OCI-LY7 (cell line): ENCODE data around the gene LRRK1. TPM values are rescaled to one million over a fixed set of nuclear protein-coding genes. Genes with fewer than 3 reads are reported as not detected.

ENCODE experiments used
- BruUV-seq: library from RNA; stranded (reverse); fragments of 400-500 nt; replicated peaks from 2 replicates; lab custom pipeline; 2021; lab: Mats Ljungman, UMichigan
- CTCF ChIA-PET: fragments of 300-600 bp; sonication (Branson Sonifier 250); formaldehyde crosslinking; loops from one replicate; lab custom pipeline; 2022; ENCODE audit warnings: antibody characterized with exemption; ENCODE audit not compliant: unreplicated experiment; lab: Charles Lee
- POLR2A ChIA-PET: fragments of 300-600 bp; sonication (Branson Sonifier 250); formaldehyde crosslinking; loops from one replicate; lab custom pipeline; 2022; ENCODE audit warnings: antibody characterized with exemption; lab: Charles Lee
- DNase-seq: peaks from one replicate; pipeline ENCODE4 v3.0.0-alpha.2; 2015; ENCODE audit warnings: low spot score
- H2AFZ ChIP-seq: fragments of 200-600 bp; sonication (generic), shearing (Covaris generic); 2 replicates; pipeline ENCODE4 v1.6.1; 2014; ENCODE audit warnings: mild to moderate bottlenecking, antibody characterized with exemption, low read length, moderate library complexity
- H3K27ac ChIP-seq: fragments of 200-600 bp; sonication (generic); 2 replicates; pipeline ENCODE4 v1.5.1; 2014; ENCODE audit warnings: mixed run types, low read depth, mild to moderate bottlenecking, moderate library complexity, low read length, inconsistent platforms; ENCODE audit not compliant: poor library complexity, severe bottlenecking
- H3K36me3 ChIP-seq: fragments of 200-600 bp; sonication (generic); 2 replicates; pipeline ENCODE4 v1.6.1; 2014; ENCODE audit warnings: mild to moderate bottlenecking, antibody characterized with exemption, low read length, moderate library complexity, mixed read lengths; ENCODE audit not compliant: insufficient read depth
- H3K4me1 ChIP-seq: fragments of 200-600 bp; sonication (generic); 2 replicates; pipeline ENCODE4 v1.5.1; 2014; ENCODE audit warnings: mild to moderate bottlenecking, low read length; ENCODE audit not compliant: insufficient read depth, poor library complexity, severe bottlenecking
- H3K4me2 ChIP-seq: fragments of 200-600 bp; sonication (generic); 2 replicates; pipeline ENCODE4 v1.6.1; 2014; ENCODE audit warnings: mild to moderate bottlenecking, low read length
- H3K4me3 ChIP-seq: fragments of 200-600 bp; sonication (generic); 2 replicates; pipeline ENCODE4 v1.5.1; 2014; ENCODE audit warnings: mild to moderate bottlenecking, low read depth, low read length; ENCODE audit not compliant: poor library complexity, severe bottlenecking
- H3K79me2 ChIP-seq: fragments of 200-600 bp; sonication (generic); 2 replicates; pipeline ENCODE4 v1.6.1; 2016; ENCODE audit warnings: low read depth, mild to moderate bottlenecking, low read length, moderate library complexity, mixed read lengths; ENCODE audit not compliant: insufficient read depth
- H3K9me2 ChIP-seq: fragments of 200-600 bp; sonication (generic); 2 replicates; pipeline ENCODE4 v1.6.1; 2016; ENCODE audit warnings: mild to moderate bottlenecking, low read length, mixed read lengths; ENCODE audit not compliant: insufficient read depth
- H3K9me3 ChIP-seq: fragments of 200-600 bp; sonication (generic); 2 replicates; pipeline ENCODE4 v1.6.1; 2014; ENCODE audit warnings: mild to moderate bottlenecking, mixed run types, low read length, mixed read lengths
- H4K20me1 ChIP-seq: fragments of 200-600 bp; sonication (generic); 2 replicates; pipeline ENCODE4 v1.6.1; 2014; ENCODE audit warnings: mild to moderate bottlenecking, antibody characterized with exemption, low read length, moderate library complexity, mixed read lengths; ENCODE audit not compliant: insufficient read depth
- CTCF ChIP-seq: fragments of 200-600 bp; sonication (generic); conservative IDR thresholded peaks from 2 replicates; pipeline ENCODE4 v1.5.1; 2014; ENCODE audit warnings: mild to moderate bottlenecking, antibody characterized with exemption, low read length, moderate library complexity, mixed read lengths
- EZH2phosphoT487 ChIP-seq: fragments of 200-600 bp; sonication (generic); IDR thresholded peaks from 2 replicates; pipeline ENCODE4 v1.6.1; 2018; ENCODE audit warnings: low read depth, borderline replicate concordance, mild to moderate bottlenecking, mixed run types, antibody characterized with exemption, low read length, moderate library complexity, mixed read lengths
- intact Hi-C: fragments of 100-400 bp; cut with micrococcal nuclease; formaldehyde crosslinking; loops from one replicate; pipeline ENCODE4 v1.10.0; 2022; ENCODE audit not compliant: unreplicated experiment
- total RNA-seq, 2 experiments: library from RNA; depleted of rRNA in 1 of 2; stranded (reverse); fragments of >200 nt in 1 of 2; shearing (Covaris generic) in 1 of 2; gene quantifications; 2 replicates each; pipeline ENCODE4 v1.2.3, GENCODE V29; 2014 to 2022

LRRK1 gene
- total RNA-seq, 2 experiments from 2014 or later, result 92.3 to 233 TPM

GRCh38 chr15:101053261-101053660, 134.1 kb downstream of the LRRK1 start:
- ChIA-PET POLR2A (no interaction called here), CTCF (no interaction called here)
- Histone ChIP-seq H3K27ac (no peak overlapping the region), H4K20me1 (no peaks in the 10 kb centered on the region), H3K4me2 (no peak overlapping the region), H3K9me3 (no peaks in the 10 kb centered on the region), H3K36me3 (peaks cover 100% of the 10 kb centered on the region), H3K79me2 (no peaks in the 10 kb centered on the region), H3K9me2 (no peaks in the 10 kb centered on the region), H2AFZ (no peak overlapping the region), H3K4me1 (no peaks in the 10 kb centered on the region), H3K4me3 (no peak overlapping the region)
- intact Hi-C loops, result no loop called here
- TF ChIP-seq EZH2phosphoT487 (no peak), CTCF (no peak)
- DNase-seq, result no peak
- no TSS peak for BruUV-seq

- Histone ChIP-seq H3K4me2 (no peak overlapping the region), H3K9me2 (no peaks in the 10 kb centered on the region), H3K36me3 (peaks cover 100% of the 10 kb centered on the region), H3K27ac (no peak overlapping the region), H3K79me2 (no peaks in the 10 kb centered on the region), H2AFZ (no peak overlapping the region), H4K20me1 (no peaks in the 10 kb centered on the region), H3K9me3 (no peaks in the 10 kb centered on the region), H3K4me1 (no peaks in the 10 kb centered on the region), H3K4me3 (no peak overlapping the region)
- intact Hi-C loops, result no loop called here
- ChIA-PET POLR2A (no interaction called here), CTCF (no interaction called here)
- DNase-seq, result no peak
- no TSS peak for BruUV-seq
- TF ChIP-seq CTCF, result no peak
- no peak for TF ChIP-seq EZH2phosphoT487
Observed at GRCh38 chr15:101054116-101054515, 135.0 kb downstream of the LRRK1 start.

- H4K20me1 ChIP-seq, result no peaks in the 10 kb centered on the region
- no peak overlapping the region for H3K27ac ChIP-seq
- ChIA-PET POLR2A (no interaction called here), CTCF (no interaction called here)
- intact Hi-C loops, result no loop called here
- H3K36me3 ChIP-seq, result peaks cover 100% of the 10 kb centered on the region
- H3K9me2 ChIP-seq, result no peaks in the 10 kb centered on the region
- no TSS peak for BruUV-seq
- H3K4me1 ChIP-seq, result no peaks in the 10 kb centered on the region
- H3K9me3 ChIP-seq, result no peaks in the 10 kb centered on the region
- DNase-seq, result no peak
- H3K4me2 ChIP-seq, result no peak overlapping the region
- TF ChIP-seq CTCF (no peak), EZH2phosphoT487 (no peak)
- no peak overlapping the region for H2AFZ ChIP-seq
- no peak overlapping the region for H3K4me3 ChIP-seq
- H3K79me2 ChIP-seq, result no peaks in the 10 kb centered on the region
Observed at GRCh38 chr15:101054991-101055390, 135.8 kb downstream of the LRRK1 start.
